ENCODE data around the gene ZBED5. TPM values are rescaled to one million over a fixed set of nuclear protein-coding genes. Genes with fewer than 3 reads are reported as not detected.

The ZBED5 gene
- total and polyA plus RNA-seq, 2 of the 4 experiments (the other 2 are of a cell fraction) = 28.2 to 30.8 TPM

DNA sequence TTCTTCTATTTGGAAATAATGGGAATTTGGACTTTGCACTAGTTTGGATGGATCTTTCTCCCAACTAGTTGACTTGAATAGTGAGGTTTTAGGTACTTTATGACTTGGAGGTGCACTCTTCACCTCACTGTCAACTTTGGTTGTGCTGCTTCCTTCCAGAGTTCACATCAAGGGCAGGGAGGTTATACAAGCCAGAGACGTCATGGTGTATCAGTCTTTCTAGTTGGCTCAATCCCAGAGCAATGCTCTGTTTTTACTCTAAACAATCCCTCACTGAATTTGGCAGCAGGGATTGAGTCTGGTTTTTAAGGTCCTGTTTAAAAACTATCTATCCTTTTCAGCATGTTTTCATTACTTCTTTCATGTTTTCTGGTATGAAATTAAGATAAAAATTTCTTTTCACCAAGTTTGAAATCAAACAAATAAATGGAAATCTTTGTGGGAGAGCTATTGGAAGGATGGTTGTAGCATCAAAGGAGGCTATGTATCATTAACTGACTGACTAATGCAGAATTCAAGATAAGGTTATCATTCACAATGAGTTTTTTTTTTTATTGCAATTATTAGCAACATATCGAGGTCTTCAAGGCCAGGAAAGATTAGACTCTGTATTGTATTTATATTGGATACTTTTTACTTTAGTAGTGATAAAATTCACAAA is 28.0 kb upstream of the ZBED5 start:
- Histone ChIP-seq H2AK5ac (ENCODE audit: low read depth, low read length) (peak overlapping the region; percentile 48; the same call in 1 of the 2 replicates), H4K91ac (ENCODE audit: insufficient read depth, low read depth, low read length) (no peak overlapping the region), H2AFZ (replicated peaks; ENCODE audit: low read length, poor library complexity) (no peak overlapping the region), H2BK15ac (ENCODE audit: low read depth, low read length) (no peak overlapping the region), H4K8ac (ENCODE audit: low read depth in 2 of 2, low read length in 2 of 2) (no peak overlapping the region), H3K18ac (ENCODE audit: low read depth, low read length) (no peak overlapping the region), H4K5ac (ENCODE audit: low read depth, low read length) (no peak overlapping the region), H3K36me3 (ENCODE audit: control insufficient read depth, insufficient read depth, low read length) (no peaks in the 10 kb centered on the region), H2BK20ac (ENCODE audit: low read depth, low read length) (no peak overlapping the region), H2AK9ac (replicated peaks; ENCODE audit: low read depth, low read length, poor library complexity) (no peak overlapping the region), H3K9me3 (ENCODE audit: control insufficient read depth, insufficient read depth, low read length) (no peaks in the 10 kb centered on the region), H3K27ac (ENCODE audit: insufficient read depth, low read length) (peak overlapping the region; percentile 23; the same call in 1 of the 2 replicates), H4K20me1 (ENCODE audit: insufficient read depth, low read length) (no peaks in the 10 kb centered on the region), H3K56ac (ENCODE audit: extremely low read depth, insufficient read depth, low read length) (no peak overlapping the region), H3K4me1 (ENCODE audit: control insufficient read depth, insufficient read depth, low read length) (0 out of 2 replicates have a peak, but pooled peaks cover 1% of the 10 kb centered on the region), H3K9me1 (ENCODE audit: insufficient read depth, low read length) (no peaks in the 10 kb centered on the region), H3K79me1 (ENCODE audit: low read depth in 1 of 2, low read length in 2 of 2) (no peaks in the 10 kb centered on the region), H3K27me3 (ENCODE audit: control insufficient read depth, insufficient read depth, low read length) (no peaks in the 10 kb centered on the region), H3K4me2 (ENCODE audit: low read depth, low read length) (peak overlapping the region; percentile 33; the same call in 1 of the 2 replicates), H3K4me3 (ENCODE audit: insufficient read depth, low read depth, low read length) (no peak overlapping the region), H3K14ac (replicated peaks; ENCODE audit: low read depth, low read length) (no peak overlapping the region), H3K23ac (ENCODE audit: low read depth, low read length) (no peak overlapping the region), H3K9ac (ENCODE audit: low read depth, low read length) (no peak overlapping the region), H2BK120ac (ENCODE audit: low read depth, low read length) (no peak overlapping the region), H2BK5ac (ENCODE audit: low read depth, low read length, poor library complexity, severe bottlenecking) (no peak overlapping the region), H3K4ac (ENCODE audit: low read depth, low read length) (no peak overlapping the region)
- DNase-seq = peak; percentile 90
- intact Hi-C loops (cut with micrococcal nuclease) = no loop called here
- TF ChIP-seq CEBPB (IDR thresholded peaks at IDR 0.05; ENCODE audit: low read depth, low read length) (no peak), CHD1 (IDR thresholded peaks at IDR 0.05; ENCODE audit: low read depth, low read length) (no peak), MAFK (IDR thresholded peaks at IDR 0.05; ENCODE audit: low read depth, low read length) (no peak), NFE2L2 (IDR thresholded peaks at IDR 0.05; ENCODE audit: low read depth, low read length) (no peak), RAD21 (IDR thresholded peaks at IDR 0.05; ENCODE audit: low read length) (no peak), MAZ (IDR thresholded peaks at IDR 0.05; ENCODE audit: borderline replicate concordance, low read depth, low read length) (no peak), POLR2A (IDR thresholded peaks at IDR 0.05; ENCODE audit: low read depth, low read length) (no peak), MXI1 (IDR thresholded peaks at IDR 0.05; ENCODE audit: borderline replicate concordance, low read depth, low read length) (no peak), BHLHE40 (IDR thresholded peaks at IDR 0.05; ENCODE audit: low read depth, low read length) (no peak), RFX5 (IDR thresholded peaks at IDR 0.05; ENCODE audit: low read depth, low read length) (no peak)
- TF ChIP-seq, protein P1, sequence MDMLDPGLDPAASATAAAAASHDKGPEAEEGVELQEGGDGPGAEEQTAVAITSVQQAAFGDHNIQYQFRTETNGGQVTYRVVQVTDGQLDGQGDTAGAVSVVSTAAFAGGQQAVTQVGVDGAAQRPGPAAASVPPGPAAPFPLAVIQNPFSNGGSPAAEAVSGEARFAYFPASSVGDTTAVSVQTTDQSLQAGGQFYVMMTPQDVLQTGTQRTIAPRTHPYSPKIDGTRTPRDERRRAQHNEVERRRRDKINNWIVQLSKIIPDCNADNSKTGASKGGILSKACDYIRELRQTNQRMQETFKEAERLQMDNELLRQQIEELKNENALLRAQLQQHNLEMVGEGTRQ (IDR thresholded peaks at IDR 0.05; ENCODE audit: low read depth, low read length) = no peak
- TF ChIP-seq, protein P2, sequence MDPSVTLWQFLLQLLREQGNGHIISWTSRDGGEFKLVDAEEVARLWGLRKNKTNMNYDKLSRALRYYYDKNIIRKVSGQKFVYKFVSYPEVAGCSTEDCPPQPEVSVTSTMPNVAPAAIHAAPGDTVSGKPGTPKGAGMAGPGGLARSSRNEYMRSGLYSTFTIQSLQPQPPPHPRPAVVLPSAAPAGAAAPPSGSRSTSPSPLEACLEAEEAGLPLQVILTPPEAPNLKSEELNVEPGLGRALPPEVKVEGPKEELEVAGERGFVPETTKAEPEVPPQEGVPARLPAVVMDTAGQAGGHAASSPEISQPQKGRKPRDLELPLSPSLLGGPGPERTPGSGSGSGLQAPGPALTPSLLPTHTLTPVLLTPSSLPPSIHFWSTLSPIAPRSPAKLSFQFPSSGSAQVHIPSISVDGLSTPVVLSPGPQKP (IDR thresholded peaks at IDR 0.05; ENCODE audit: borderline replicate concordance, low read depth, low read length) = no peak
- TF ChIP-seq, protein P3, sequence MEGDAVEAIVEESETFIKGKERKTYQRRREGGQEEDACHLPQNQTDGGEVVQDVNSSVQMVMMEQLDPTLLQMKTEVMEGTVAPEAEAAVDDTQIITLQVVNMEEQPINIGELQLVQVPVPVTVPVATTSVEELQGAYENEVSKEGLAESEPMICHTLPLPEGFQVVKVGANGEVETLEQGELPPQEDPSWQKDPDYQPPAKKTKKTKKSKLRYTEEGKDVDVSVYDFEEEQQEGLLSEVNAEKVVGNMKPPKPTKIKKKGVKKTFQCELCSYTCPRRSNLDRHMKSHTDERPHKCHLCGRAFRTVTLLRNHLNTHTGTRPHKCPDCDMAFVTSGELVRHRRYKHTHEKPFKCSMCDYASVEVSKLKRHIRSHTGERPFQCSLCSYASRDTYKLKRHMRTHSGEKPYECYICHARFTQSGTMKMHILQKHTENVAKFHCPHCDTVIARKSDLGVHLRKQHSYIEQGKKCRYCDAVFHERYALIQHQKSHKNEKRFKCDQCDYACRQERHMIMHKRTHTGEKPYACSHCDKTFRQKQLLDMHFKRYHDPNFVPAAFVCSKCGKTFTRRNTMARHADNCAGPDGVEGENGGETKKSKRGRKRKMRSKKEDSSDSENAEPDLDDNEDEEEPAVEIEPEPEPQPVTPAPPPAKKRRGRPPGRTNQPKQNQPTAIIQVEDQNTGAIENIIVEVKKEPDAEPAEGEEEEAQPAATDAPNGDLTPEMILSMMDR (conservative IDR thresholded peaks at IDR 0.05; ENCODE audit: low read depth, low read length) = no peak
- dilution Hi-C loops (cut with HindIII; ENCODE audit: low sequenced_read_pairs, unreplicated experiment) = no loop called here
- POLR2A ChIA-PET (ENCODE audit: unreplicated experiment) = no interaction called here
- in situ Hi-C loops (cut with MboI; ENCODE audit: low sequenced_read_pairs) = no loop called here
- peak; percentile 79 for ATAC-seq (ENCODE audit: low read depth)
- WGBS, 2 experiments (ENCODE audit: extremely low coverage in 2 of 2, insufficient read length in 1 of 2) = no CpG with 5 or more reads among the region's 2 CpGs
- CTCF ChIA-PET = interaction anchor here (0.6 to 1.0 kb wide), 3 partner anchors 48 to 155 kb away, joined by 3 to 5 read pairs (median 4); no protein-coding TSS in a partner anchor
- no TSS peak for BruUV-seq (replicated peaks)
